Measurements from ENCODE around the gene FLVCR2. TPM values are rescaled to one million over a fixed set of nuclear protein-coding genes. Genes with fewer than 3 reads are reported as not detected.

FLVCR2 gene
- total and polyA plus RNA-seq, 2 donors (not counting 1 experiment from before 2014, with no cell fraction given): 0.31 to 1.6 TPM

GRCh38 chr14:75539561-75540478 is 38.6 kb upstream of the FLVCR2 start:
- H3K9me3 ChIP-seq (ENCODE audit: control extremely low read depth in 1 of 3, control insufficient read depth in 2 of 3, insufficient read depth in 1 of 3, low read length in 2 of 3): no peaks in the 10 kb centered on the region
- Mint-ChIP-seq H3K27ac (peak overlapping the region; percentile 92), H3K27me3 (no peaks in the 10 kb centered on the region), H3K4me3 (peak overlapping the region; percentile 69), H3K9me3 (ENCODE audit: insufficient read depth) (no peaks in the 10 kb centered on the region), H3K4me1 (peaks cover 52% of the 10 kb centered on the region)
- H4K20me1 ChIP-seq (ENCODE audit: control insufficient read depth, insufficient read depth, low read length, poor library complexity, severe bottlenecking): no peaks in the 10 kb centered on the region
- CTCF ChIA-PET: interaction anchor here (1.0 to 6.2 kb wide), 9 partner anchors 9 to 264 kb away, joined by 3 to 60 read pairs (median 6); partner anchors contain the start of gene BATF
- TF ChIP-seq, protein P1, sequence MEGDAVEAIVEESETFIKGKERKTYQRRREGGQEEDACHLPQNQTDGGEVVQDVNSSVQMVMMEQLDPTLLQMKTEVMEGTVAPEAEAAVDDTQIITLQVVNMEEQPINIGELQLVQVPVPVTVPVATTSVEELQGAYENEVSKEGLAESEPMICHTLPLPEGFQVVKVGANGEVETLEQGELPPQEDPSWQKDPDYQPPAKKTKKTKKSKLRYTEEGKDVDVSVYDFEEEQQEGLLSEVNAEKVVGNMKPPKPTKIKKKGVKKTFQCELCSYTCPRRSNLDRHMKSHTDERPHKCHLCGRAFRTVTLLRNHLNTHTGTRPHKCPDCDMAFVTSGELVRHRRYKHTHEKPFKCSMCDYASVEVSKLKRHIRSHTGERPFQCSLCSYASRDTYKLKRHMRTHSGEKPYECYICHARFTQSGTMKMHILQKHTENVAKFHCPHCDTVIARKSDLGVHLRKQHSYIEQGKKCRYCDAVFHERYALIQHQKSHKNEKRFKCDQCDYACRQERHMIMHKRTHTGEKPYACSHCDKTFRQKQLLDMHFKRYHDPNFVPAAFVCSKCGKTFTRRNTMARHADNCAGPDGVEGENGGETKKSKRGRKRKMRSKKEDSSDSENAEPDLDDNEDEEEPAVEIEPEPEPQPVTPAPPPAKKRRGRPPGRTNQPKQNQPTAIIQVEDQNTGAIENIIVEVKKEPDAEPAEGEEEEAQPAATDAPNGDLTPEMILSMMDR (IDR thresholded peaks at IDR 0.05): no peak
- no peak for TF ChIP-seq EZH2 (IDR thresholded peaks at IDR 0.05; ENCODE audit: borderline replicate concordance, insufficient read depth, low read depth, low read length, poor library complexity, severe bottlenecking)
- peak overlapping the region in 2 of 5 experiments; percentile 7 to 25 for H3K4me3 ChIP-seq (ENCODE audit: control extremely low read depth in 1 of 5, extremely low read depth in 1 of 5, insufficient read depth in 1 of 5, low read depth in 2 of 5, low read length in 4 of 5)
- peaks cover 6% of the 10 kb centered on the region for H3K79me2 ChIP-seq (ENCODE audit: control insufficient read depth, insufficient read depth, low read length)
- no peak overlapping the region for H3K9ac ChIP-seq (ENCODE audit: low read length)
- intact Hi-C loops (cut with micrococcal nuclease): loop anchor here (1.0 to 10.0 kb wide), 2 partner anchors 25 to 45 kb away; no protein-coding TSS in a partner anchor
- DNase-seq: peak; percentile 81
- peaks cover 34 to 52% of the 10 kb centered on the region in 2 donors for H3K4me1 ChIP-seq (ENCODE audit: control insufficient read depth in 2 of 2, insufficient read depth in 2 of 2, low read length in 2 of 2)
- H3K4me2 ChIP-seq (replicated peaks; ENCODE audit: low read depth, low read length, poor library complexity, severe bottlenecking): peak overlapping the region; percentile 47
- WGBS (ENCODE audit: insufficient coverage): 68% methylated on average over 6 of the region's 17 CpGs
- peak overlapping the region; percentile 32 to 75 for H3K27ac ChIP-seq (ENCODE audit: low read length in 2 of 2)
- H3K36me3 ChIP-seq (replicated peaks in 1 of 2; ENCODE audit: control extremely low read depth in 1 of 2, control insufficient read depth in 1 of 2, extremely low read depth in 1 of 2, insufficient read depth in 2 of 2, low read length in 1 of 2): no peaks in the 10 kb centered on the region
- no peaks in the 10 kb centered on the region for H3K27me3 ChIP-seq (replicated peaks in 1 of 4; ENCODE audit: control extremely low read depth in 1 of 4, control insufficient read depth in 3 of 4, insufficient read depth in 4 of 4, low read length in 3 of 4)
- H2AFZ ChIP-seq (ENCODE audit: insufficient read depth, low read depth, low read length, poor library complexity, severe bottlenecking): no peak overlapping the region
- peak; percentile 70 for ATAC-seq (ENCODE audit: low read depth)
- POLR2A ChIA-PET: interaction anchor here (0.7 to 1.8 kb wide), 6 partner anchors 13 to 53 kb away, joined by 3 to 9 read pairs (median 5); partner anchors contain the start of gene BATF
